Measurements from ENCODE around the gene AP1G1.

GRCh38 chr16:71840052-71840451 lies 31.4 kb upstream of the AP1G1 start:
- TF ChIP-seq, protein P1, sequence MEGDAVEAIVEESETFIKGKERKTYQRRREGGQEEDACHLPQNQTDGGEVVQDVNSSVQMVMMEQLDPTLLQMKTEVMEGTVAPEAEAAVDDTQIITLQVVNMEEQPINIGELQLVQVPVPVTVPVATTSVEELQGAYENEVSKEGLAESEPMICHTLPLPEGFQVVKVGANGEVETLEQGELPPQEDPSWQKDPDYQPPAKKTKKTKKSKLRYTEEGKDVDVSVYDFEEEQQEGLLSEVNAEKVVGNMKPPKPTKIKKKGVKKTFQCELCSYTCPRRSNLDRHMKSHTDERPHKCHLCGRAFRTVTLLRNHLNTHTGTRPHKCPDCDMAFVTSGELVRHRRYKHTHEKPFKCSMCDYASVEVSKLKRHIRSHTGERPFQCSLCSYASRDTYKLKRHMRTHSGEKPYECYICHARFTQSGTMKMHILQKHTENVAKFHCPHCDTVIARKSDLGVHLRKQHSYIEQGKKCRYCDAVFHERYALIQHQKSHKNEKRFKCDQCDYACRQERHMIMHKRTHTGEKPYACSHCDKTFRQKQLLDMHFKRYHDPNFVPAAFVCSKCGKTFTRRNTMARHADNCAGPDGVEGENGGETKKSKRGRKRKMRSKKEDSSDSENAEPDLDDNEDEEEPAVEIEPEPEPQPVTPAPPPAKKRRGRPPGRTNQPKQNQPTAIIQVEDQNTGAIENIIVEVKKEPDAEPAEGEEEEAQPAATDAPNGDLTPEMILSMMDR (IDR thresholded peaks at IDR 0.05) = no peak
- TF ChIP-seq JUN (IDR thresholded peaks at IDR 0.05) (no peak), RAD21 (conservative IDR thresholded peaks at IDR 0.05 in 1 of 2, IDR thresholded peaks at IDR 0.05 in 1 of 2) (no peak)
